Urinary bladder (tissue), 4 donors: ENCODE results near the gene NOVA2. TPM values are rescaled to one million over a fixed set of nuclear protein-coding genes. Genes with fewer than 3 reads are reported as not detected.

Source experiments
- DNase-seq: peaks from one replicate; pipeline ENCODE4 v3.0.0-alpha.2; 2015; ENCODE audit errors: extremely low spot score
- H3K27ac ChIP-seq: one replicate; pipeline ENCODE4 v1.5.1; 2013; ENCODE audit warnings: low read depth, mild to moderate bottlenecking, moderate library complexity
- H3K36me3 ChIP-seq: one replicate; pipeline ENCODE4 v1.6.1; 2013; ENCODE audit warnings: mild to moderate bottlenecking, moderate library complexity; ENCODE audit not compliant: insufficient read depth
- H3K4me1 ChIP-seq: one replicate; pipeline ENCODE4 v1.6.1; 2013; ENCODE audit warnings: mild to moderate bottlenecking, moderate library complexity; ENCODE audit not compliant: insufficient read depth
- H3K4me3 ChIP-seq: one replicate; pipeline ENCODE4 v1.5.1; 2013; ENCODE audit warnings: low read depth, low read length
- WGBS: extraction: QIAGEN DNeasy Blood & Tissue Kit; methylation state at CpG from one replicate; pipeline ENCODE4 v1.1.7; 2013; 5-methylcytosine and 5-hydroxymethylcytosine counted together
- polyA plus RNA-seq: library from polyadenylated mRNA; stranded (reverse); fragments of 200-250 nt; gene quantifications from one replicate; pipeline ENCODE4 v1.2.3, GENCODE V29; 2013
- total RNA-seq: library from RNA; depleted of rRNA; stranded (reverse); fragments of >200 nt; gene quantifications from one replicate; pipeline ENCODE4 v1.2.3, GENCODE V29; 2014
- donor health status: healthy with polysubstance abuse.
- donor health status: healthy.

NOVA2 gene
- total and polyA plus RNA-seq, 2 donors = 1.2 to 2.2 TPM

GRCh38 chr19:46014941-46015686 is 41.4 kb upstream of the NOVA2 start:
- DNase-seq = no peak
- peak overlapping the region; percentile 16 for H3K4me3 ChIP-seq

GRCh38 chr19:46014534-46014933 is 40.9 kb upstream of the NOVA2 start:
- Histone ChIP-seq H3K36me3 (no peaks in the 10 kb centered on the region), H3K4me3 (no peak overlapping the region), H3K4me1 (peaks cover 3% of the 10 kb centered on the region), H3K27ac (no peak overlapping the region)
- no peak for DNase-seq
- WGBS = 50% methylated on average over 8 of the region's 8 CpGs

More at GRCh38 chr19:46014941-46015686, 41.4 kb upstream of the NOVA2 start:
- 7% methylated on average over 73 of the region's 74 CpGs for WGBS
- peaks cover 3% of the 10 kb centered on the region for H3K4me1 ChIP-seq
- H3K36me3 ChIP-seq = no peaks in the 10 kb centered on the region
- no peak overlapping the region for H3K27ac ChIP-seq

DNA sequence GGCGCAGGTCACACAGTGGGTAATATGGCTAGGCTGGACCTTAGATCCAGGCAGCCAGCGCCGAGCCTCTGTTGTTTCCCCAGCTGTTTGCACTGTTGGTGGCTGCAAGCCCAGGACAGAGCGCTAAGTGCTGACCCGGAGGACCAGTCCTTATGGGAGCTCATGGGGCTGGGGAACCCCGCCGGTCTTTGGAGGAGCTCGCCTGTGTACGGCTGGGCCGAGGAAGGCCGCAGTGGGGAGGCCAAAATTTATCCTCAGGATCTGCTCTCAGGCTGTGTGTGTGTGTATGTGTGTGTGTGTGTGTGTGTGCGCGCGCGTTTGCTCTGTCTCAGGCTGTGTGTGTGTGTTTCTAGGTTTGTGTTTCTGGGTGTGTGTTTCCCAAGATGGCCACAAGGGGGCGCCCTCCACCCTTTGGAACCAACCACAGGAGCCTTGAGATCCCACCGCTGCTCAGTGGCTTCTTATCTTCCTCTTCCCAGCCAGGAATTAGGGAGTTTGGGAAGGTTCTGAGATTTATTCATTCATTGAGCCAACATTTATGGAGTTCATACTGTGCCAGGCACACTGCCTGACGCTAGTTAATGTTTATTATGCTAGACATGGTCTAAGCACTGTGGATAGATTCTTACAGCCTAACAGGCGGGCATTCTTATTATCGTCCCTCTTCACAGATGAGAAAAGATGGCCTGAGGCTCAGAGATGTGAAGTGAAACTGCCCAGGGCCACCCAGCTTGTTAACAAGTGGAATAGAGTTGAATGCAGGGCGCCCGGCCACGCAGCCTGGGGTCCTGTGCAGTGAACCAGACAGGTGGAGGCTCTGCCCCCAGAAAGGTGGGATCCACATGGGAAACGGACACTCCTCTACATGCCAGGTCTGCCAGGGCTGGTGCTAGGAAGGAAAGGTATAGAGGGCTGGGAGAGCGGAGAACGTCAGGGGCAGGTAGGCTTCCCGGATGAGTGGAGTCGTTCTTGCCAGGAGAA is 36.2 kb upstream of the NOVA2 start:
- H3K4me1 ChIP-seq = no peaks in the 10 kb centered on the region
- no peak overlapping the region for H3K27ac ChIP-seq
- no peak for DNase-seq
- H3K36me3 ChIP-seq = no peaks in the 10 kb centered on the region
- H3K4me3 ChIP-seq = no peak overlapping the region
- 65% methylated on average over 28 of the region's 28 CpGs for WGBS

GRCh38 chr19:46006411-46006810 is 32.7 kb upstream of the NOVA2 start:
- Histone ChIP-seq H3K27ac (no peak overlapping the region), H3K4me3 (no peak overlapping the region), H3K4me1 (no peaks in the 10 kb centered on the region), H3K36me3 (no peaks in the 10 kb centered on the region)
- 97% methylated on average over 13 of the region's 13 CpGs for WGBS
- no peak for DNase-seq

GRCh38 chr19:46002678-46003275 is 29.1 kb upstream of the NOVA2 start:
- 95% methylated on average over 15 of the region's 15 CpGs for WGBS
- no peak for DNase-seq
- Histone ChIP-seq H3K4me3 (no peak overlapping the region), H3K4me1 (no peaks in the 10 kb centered on the region), H3K27ac (no peak overlapping the region), H3K36me3 (no peaks in the 10 kb centered on the region)

GRCh38 chr19:46000491-46001246 is 27.0 kb upstream of the NOVA2 start:
- Histone ChIP-seq H3K36me3 (no peaks in the 10 kb centered on the region), H3K4me1 (peaks cover 3% of the 10 kb centered on the region), H3K27ac (no peak overlapping the region), H3K4me3 (peak overlapping the region; percentile 9)
- no peak for DNase-seq
- 14% methylated on average over 34 of the region's 34 CpGs for WGBS

DNA sequence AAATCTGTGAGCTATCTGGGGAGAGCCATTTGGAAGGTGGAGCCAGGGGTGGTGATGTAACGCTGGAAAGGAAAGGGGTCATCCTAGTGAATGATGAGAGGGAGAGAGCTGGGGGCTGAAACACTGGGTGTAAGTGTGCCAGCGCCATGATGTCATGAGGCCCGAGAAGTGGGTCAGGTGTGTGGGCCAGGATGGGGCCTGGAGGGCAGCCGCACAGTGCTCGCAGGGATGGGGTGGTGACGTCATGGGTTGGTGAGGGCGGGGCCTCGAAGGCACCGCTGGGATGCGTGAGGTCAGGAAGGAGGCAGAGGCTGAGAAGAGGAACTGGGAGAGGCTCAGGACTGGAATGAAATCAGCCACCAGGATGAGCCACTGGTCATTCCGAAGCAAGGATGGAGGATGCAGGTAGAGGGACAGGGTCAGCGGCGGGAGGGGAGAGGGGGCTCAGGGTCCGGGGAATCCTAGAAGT is 26.0 kb upstream of the NOVA2 start:
- no peak for DNase-seq
- H3K36me3 ChIP-seq = no peaks in the 10 kb centered on the region
- H3K4me3 ChIP-seq = no peak overlapping the region
- 14% methylated on average over 14 of the region's 14 CpGs for WGBS
- H3K27ac ChIP-seq = no peak overlapping the region
- H3K4me1 ChIP-seq = peaks cover 3% of the 10 kb centered on the region

- DNase-seq = no peak
- Histone ChIP-seq H3K4me3 (no peak overlapping the region), H3K27ac (no peak overlapping the region), H3K4me1 (peaks cover 3% of the 10 kb centered on the region), H3K36me3 (no peaks in the 10 kb centered on the region)
- 94% methylated on average over 4 of the region's 4 CpGs for WGBS
Measured at GRCh38 chr19:45998834-45999233, 25.2 kb upstream of the NOVA2 start.

DNA sequence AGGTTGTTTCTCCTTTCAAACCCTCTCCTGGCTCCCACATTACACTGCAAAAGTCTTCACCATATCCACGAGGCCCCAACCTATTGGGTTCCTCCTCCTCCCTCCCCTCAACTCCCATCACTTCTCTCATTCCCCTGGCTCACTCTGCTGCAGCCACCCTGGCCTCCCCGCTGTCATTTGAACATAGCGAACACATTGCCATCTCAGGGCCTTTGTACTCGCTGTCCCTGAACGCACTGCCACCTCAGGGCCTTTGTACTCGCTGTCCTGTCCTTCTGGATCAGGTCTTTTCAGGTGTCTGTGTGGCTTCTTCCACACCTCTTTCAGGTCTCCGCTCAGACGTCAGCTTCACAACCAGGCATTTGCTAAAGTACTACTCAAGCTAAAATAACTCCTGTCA is 23.3 kb upstream of the NOVA2 start:
- Histone ChIP-seq H3K27ac (no peak overlapping the region), H3K4me1 (peaks cover 3% of the 10 kb centered on the region), H3K36me3 (no peaks in the 10 kb centered on the region), H3K4me3 (no peak overlapping the region)
- DNase-seq = no peak
- WGBS = 90% methylated on average over 8 of the region's 8 CpGs

- Histone ChIP-seq H3K4me3 (peak overlapping the region; percentile 67), H3K27ac (no peak overlapping the region), H3K36me3 (no peaks in the 10 kb centered on the region), H3K4me1 (peaks cover 3% of the 10 kb centered on the region)
- WGBS = 11% methylated on average over 13 of the region's 13 CpGs
- no peak for DNase-seq
Measured at GRCh38 chr19:45995715-45996385, 22.2 kb upstream of the NOVA2 start.

DNA sequence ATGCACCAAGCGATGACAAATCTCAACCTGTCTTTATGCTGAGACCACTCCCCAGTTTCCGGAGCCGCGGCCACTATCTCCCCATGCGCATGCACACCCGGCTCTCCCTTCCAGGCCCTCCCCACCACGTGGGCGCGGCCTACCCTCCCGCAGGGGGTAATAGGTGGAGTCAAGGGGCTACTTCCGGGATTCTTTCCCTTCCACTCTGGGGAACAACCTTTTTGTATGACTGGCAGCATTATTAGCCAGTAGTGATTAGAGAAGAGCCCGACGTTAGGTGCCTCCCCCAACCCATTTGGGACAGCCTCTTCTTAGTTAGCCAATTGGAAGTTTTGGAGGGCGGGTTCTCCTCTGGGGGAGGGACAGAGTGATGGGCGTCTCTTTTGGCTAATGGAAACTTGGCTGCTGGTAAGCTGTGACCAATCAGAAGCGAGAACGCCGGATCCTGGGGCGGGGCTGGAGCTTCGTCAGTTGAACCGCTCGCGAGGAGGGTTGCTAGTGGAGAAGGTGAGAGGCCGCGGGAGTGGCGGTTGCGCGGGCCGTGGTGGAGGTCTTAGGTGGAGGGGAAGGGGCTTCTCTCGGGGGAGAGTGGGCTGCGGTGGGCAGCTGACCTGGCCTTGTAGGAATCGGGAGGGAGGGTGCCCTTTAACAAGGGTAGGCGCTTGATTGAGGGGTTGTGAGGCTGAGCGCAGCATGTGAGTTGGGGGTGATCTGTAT is 21.5 kb upstream of the NOVA2 start, which contains the start of gene CCDC61:
CCDC61 (plus strand) TSS at position 470 of the 717 bp plus-strand sequence. CDS start 7,552 bp downstream, outside the sequence.
- Histone ChIP-seq H3K4me1 (peaks cover 3% of the 10 kb centered on the region), H3K4me3 (peak within 1 kb of the TSS; percentile 67), H3K27ac (no peak within 1 kb of the TSS), H3K36me3 (no peaks in the 10 kb centered on the region)
- WGBS = under 1% methylated on average over 34 of the region's 34 CpGs
- DNase-seq = peak; percentile 100

GRCh38 chr19:45994456-45994997 is 20.9 kb upstream of the NOVA2 start:
- 8% methylated on average over 8 of the region's 8 CpGs for WGBS
- Histone ChIP-seq H3K4me3 (peak overlapping the region; percentile 24), H3K36me3 (no peaks in the 10 kb centered on the region), H3K4me1 (peaks cover 3% of the 10 kb centered on the region), H3K27ac (no peak overlapping the region)
- DNase-seq = no peak
